Uterus (tissue), 4 donors: ENCODE data around the gene SRCIN1. TPM values are rescaled to one million over a fixed set of nuclear protein-coding genes. Genes with fewer than 3 reads are reported as not detected.

Experiments used
- DNase-seq, 2 donors: peaks; one replicate each; pipeline ENCODE4 v3.0.0-alpha.2; 2019 to 2020
- H3K27ac ChIP-seq, 2 donors: fragments of 200-600 bp; sonication (generic); 1 replicate in 1 of 2; 2 replicates in 1 of 2; pipeline ENCODE4 v1.5.1; 2016 to 2018
- H3K27me3 ChIP-seq, 2 donors: fragments of 200-600 bp; sonication (generic); one replicate each; pipeline ENCODE4 v1.5.1; 2018 to 2019; ENCODE audit warnings: control low read depth in 1 of 2
- H3K36me3 ChIP-seq, 2 donors: fragments of 200-600 bp; sonication (generic); one replicate each; pipeline ENCODE4 v1.5.1; 2019; ENCODE audit warnings: control low read depth in 1 of 2
- H3K4me1 ChIP-seq, 2 donors: fragments of 200-600 bp; sonication (generic); one replicate each; pipeline ENCODE4 v1.5.1; 2018 to 2019; ENCODE audit warnings: control low read depth in 1 of 2
- H3K4me3 ChIP-seq, 2 donors: fragments of 200-600 bp; sonication (generic); 1 replicate in 1 of 2; 2 replicates in 1 of 2; pipeline ENCODE4 v1.5.1; 2018 to 2019; ENCODE audit warnings: mild to moderate bottlenecking in 1 of 2
- H3K9me3 ChIP-seq, 2 donors: fragments of 200-600 bp; sonication (generic); one replicate each; pipeline ENCODE4 v1.5.1; 2019; ENCODE audit warnings: control low read depth in 1 of 2
- POLR2A ChIP-seq, 2 donors: fragments of 450-650 bp; IDR thresholded peaks; one replicate each; pipeline ENCODE4 v1.6.1; 2016; ENCODE audit warnings: antibody characterized with exemption in 2 of 2, mild to moderate bottlenecking in 1 of 2, moderate library complexity in 1 of 2
- intact Hi-C: fragments of 100-400 bp; cut with DNase I; formaldehyde crosslinking; loops from one replicate; pipeline ENCODE4 v1.15.1; 2023; ENCODE audit warnings: low total_unique reads
- total RNA-seq, 4 donors: library from RNA; depleted of rRNA in 3 of 4; stranded (reverse); fragments of >200 nt in 3 of 4; gene quantifications; one replicate each; pipeline versions ENCODE4 v1.1.0 to v1.2.4, GENCODE V29; 2014 to 2023
- TF ChIP-seq, protein P1 (sequence below), 4 experiments: fragments of 200-600 bp in 2 of 4; fragments of 450-650 bp in 2 of 4; sonication (generic) in 2 of 4; IDR thresholded peaks; one replicate each; pipeline ENCODE4 v1.5.1; 2016 to 2019; ENCODE audit warnings: antibody characterized with exemption in 4 of 4, mild to moderate bottlenecking in 2 of 4, moderate library complexity in 1 of 4
- donor health status: DM: yes; HTN: yes; CAD: no.

Gene SRCIN1
- total RNA-seq, 4 donors from 2014 or later, result 3.4 to 6.6 TPM; not detected in 2

DNA sequence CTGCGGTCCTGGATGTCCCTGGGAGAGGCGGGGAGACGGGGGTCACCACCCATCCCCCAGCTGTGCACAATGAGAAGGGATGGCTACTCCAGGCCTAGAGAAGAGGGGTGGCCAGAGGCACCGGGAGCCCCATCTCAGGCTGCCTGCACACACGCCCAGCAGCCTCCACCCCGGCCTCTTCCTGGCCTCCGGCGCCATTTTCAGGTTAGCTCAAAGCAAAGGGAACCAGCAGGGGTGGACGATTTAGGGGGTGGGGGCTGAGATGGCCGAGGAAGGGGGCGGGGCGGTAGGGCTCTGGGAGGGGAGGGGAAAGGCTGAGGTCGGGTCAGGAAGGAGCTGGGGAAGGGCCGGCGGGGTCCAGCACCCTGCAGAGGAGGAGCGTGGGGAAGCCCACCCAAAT is 42.8 kb downstream of the SRCIN1 start:
- TF ChIP-seq POLR2A (IDR thresholded peaks at IDR 0.05), result no peak
- TF ChIP-seq, protein P1, sequence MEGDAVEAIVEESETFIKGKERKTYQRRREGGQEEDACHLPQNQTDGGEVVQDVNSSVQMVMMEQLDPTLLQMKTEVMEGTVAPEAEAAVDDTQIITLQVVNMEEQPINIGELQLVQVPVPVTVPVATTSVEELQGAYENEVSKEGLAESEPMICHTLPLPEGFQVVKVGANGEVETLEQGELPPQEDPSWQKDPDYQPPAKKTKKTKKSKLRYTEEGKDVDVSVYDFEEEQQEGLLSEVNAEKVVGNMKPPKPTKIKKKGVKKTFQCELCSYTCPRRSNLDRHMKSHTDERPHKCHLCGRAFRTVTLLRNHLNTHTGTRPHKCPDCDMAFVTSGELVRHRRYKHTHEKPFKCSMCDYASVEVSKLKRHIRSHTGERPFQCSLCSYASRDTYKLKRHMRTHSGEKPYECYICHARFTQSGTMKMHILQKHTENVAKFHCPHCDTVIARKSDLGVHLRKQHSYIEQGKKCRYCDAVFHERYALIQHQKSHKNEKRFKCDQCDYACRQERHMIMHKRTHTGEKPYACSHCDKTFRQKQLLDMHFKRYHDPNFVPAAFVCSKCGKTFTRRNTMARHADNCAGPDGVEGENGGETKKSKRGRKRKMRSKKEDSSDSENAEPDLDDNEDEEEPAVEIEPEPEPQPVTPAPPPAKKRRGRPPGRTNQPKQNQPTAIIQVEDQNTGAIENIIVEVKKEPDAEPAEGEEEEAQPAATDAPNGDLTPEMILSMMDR (IDR thresholded peaks at IDR 0.05), result no peak
- Histone ChIP-seq H3K27ac (no peak overlapping the region), H3K36me3 (no peaks in the 10 kb centered on the region), H3K4me1 (peaks cover 0 to 3% of the 10 kb centered on the region in 2 donors), H3K4me3 (no peak overlapping the region), H3K27me3 (no peaks in the 10 kb centered on the region), H3K9me3 (no peaks in the 10 kb centered on the region)
- no peak for DNase-seq
- intact Hi-C loops, result no loop called here

DNA sequence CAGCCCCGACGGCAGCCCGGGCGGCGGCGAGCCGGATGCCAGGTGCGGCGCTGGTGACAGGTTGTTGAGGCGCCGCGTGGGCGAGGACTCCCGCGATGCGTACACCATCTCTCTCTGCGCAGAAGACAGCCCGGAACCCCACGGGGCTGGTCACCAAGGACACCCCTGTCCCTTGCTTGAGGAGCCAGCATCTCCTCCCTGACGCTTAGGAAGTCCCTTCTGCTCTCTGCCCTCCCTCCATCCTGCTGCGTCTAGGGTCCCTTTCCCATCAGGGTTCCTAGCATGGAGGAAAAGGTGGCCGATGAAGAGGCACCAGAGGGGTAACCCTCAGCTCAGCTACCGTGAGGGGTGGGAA is 43.6 kb downstream of the SRCIN1 start:
- H3K27ac ChIP-seq, result no peak overlapping the region
- no peaks in the 10 kb centered on the region for H3K27me3 ChIP-seq
- H3K4me3 ChIP-seq, result no peak overlapping the region
- intact Hi-C loops, result no loop called here
- no peak for DNase-seq
- no peaks in the 10 kb centered on the region for H3K9me3 ChIP-seq
- TF ChIP-seq, protein P1 (IDR thresholded peaks at IDR 0.05), result no peak
- TF ChIP-seq POLR2A (IDR thresholded peaks at IDR 0.05), result no peak
- H3K36me3 ChIP-seq, result no peaks in the 10 kb centered on the region
- peaks cover 3% of the 10 kb centered on the region in 2 donors for H3K4me1 ChIP-seq

DNA sequence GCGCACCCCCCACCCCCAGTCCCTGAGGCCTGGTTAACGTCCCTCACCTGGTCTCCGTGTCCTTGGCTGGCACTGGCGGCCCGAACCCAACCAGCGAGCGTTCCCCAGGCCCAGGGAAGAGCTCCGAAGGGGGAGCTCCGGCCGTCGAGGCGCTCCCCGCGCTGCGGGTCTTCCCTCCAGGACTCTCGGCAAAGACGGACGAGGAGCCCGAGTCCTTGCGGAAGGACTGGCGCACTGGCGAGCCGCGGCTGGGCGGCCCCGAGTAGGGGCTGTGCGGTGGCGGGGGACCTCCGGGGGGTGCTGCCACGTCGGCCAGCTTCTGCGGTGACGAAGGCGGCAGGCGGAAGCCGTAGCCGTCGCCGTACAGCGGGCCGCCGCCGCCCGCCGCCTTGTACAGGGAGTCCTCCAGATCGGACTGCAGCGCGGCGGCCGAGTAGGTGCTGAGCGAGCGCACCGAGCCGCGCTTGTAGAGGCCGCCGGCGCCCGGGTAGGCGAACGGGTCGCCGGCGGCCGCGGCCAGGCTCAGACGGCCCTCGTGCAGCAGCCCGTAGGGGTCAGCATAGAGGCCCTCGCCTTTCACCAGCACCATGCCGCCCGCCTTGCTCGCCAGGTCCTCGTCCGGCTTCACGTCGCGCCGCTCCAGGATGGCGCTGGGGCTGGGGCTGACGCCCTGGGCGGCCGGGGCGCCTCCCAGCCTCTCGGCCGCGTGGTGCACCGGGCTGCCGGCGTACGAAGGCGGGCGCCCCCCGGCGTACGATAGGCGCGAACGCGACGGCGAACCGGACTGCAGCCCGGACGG is 44.1 kb downstream of the SRCIN1 start:
- no peak overlapping the region for H3K27ac ChIP-seq
- H3K36me3 ChIP-seq, result no peaks in the 10 kb centered on the region
- H3K27me3 ChIP-seq, result no peaks in the 10 kb centered on the region
- intact Hi-C loops, result no loop called here
- no peaks in the 10 kb centered on the region for H3K9me3 ChIP-seq
- TF ChIP-seq, protein P1 (IDR thresholded peaks at IDR 0.05), result no peak
- TF ChIP-seq POLR2A (IDR thresholded peaks at IDR 0.05), result no peak
- peaks cover 3% of the 10 kb centered on the region in 2 donors for H3K4me1 ChIP-seq
- DNase-seq, result no peak
- H3K4me3 ChIP-seq, result no peak overlapping the region

DNA sequence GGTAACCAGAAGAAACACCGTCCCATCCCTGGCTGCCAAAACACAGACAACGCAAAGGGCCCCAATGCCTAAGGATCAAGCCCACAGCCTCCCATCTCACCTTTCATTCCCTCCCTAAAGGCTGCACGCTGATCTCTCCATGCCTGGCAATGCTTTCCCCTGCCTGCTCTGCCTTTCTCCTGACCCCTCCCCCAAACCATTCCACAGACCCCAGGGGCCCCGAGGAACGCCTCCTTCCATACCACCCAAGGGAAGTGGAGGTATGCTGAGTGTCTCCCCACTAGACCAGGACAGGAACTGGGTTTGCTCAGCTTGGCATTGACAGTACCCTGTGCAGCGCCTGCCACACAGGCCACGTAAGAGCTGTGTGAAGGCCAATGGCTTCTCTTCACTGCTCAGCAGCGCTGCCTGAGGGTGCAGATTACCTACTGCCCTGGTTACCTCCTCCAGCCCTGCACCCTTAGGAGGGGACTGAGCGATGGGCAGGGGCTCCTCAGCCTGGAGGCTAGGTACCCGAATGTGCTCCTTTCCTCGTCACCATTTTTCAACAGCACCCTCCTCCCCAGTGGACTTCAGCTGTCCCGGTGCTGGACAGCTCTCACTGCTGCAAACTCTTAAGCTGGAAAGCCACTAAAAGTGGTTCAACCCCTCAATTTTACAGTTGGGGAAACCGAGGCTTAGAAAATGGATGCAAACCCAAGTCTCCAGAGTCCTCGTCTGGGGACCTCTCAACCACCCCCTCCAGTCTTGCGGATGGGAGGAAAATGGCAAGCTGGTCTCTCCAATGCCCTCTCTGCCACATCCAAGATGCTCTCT is 45.0 kb downstream of the SRCIN1 start:
- intact Hi-C loops, result no loop called here
- Histone ChIP-seq H3K9me3 (no peaks in the 10 kb centered on the region), H3K4me3 (no peak overlapping the region), H3K36me3 (no peaks in the 10 kb centered on the region), H3K27ac (no peak overlapping the region), H3K4me1 (peaks cover 3% of the 10 kb centered on the region in 2 donors), H3K27me3 (no peaks in the 10 kb centered on the region)
- no peak for TF ChIP-seq POLR2A (IDR thresholded peaks at IDR 0.05)
- TF ChIP-seq, protein P1 (IDR thresholded peaks at IDR 0.05), result no peak
- no peak for DNase-seq

DNA sequence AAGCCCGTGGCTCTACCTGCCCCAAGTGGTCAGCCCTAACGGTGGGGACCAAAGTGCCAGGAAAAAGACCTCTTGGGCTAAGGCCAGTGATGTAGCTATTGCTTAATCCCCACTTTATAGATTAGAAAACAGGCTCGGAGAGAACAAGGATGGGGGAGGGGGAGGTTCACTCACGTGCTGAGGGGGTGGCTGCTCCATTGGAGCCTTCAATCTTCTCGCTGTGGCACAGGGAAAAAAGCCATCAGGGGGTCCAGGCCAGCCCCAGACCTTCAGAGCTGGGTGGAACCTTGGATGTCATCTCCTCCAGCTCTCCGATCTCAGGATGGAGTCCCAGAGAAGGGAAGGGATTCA is 45.9 kb downstream of the SRCIN1 start:
- peak in 1 of 2 donors; percentile 28 for DNase-seq
- no peak for TF ChIP-seq POLR2A (IDR thresholded peaks at IDR 0.05)
- TF ChIP-seq, protein P1 (IDR thresholded peaks at IDR 0.05), result no peak
- Histone ChIP-seq H3K36me3 (no peaks in the 10 kb centered on the region), H3K9me3 (no peaks in the 10 kb centered on the region), H3K27ac (no peak overlapping the region), H3K4me3 (peak overlapping the region; percentile 31 to 33), H3K27me3 (no peaks in the 10 kb centered on the region), H3K4me1 (peaks cover 3% of the 10 kb centered on the region in 2 donors)
- intact Hi-C loops, result no loop called here
